ENCODE measurements around the gene ZBTB40. TPM values are rescaled to one million over a fixed set of nuclear protein-coding genes. Genes with fewer than 3 reads are reported as not detected.

Gene ZBTB40
- total and polyA plus RNA-seq, 8 donors = 2.1 to 39.3 (median 14.0) TPM

DNA sequence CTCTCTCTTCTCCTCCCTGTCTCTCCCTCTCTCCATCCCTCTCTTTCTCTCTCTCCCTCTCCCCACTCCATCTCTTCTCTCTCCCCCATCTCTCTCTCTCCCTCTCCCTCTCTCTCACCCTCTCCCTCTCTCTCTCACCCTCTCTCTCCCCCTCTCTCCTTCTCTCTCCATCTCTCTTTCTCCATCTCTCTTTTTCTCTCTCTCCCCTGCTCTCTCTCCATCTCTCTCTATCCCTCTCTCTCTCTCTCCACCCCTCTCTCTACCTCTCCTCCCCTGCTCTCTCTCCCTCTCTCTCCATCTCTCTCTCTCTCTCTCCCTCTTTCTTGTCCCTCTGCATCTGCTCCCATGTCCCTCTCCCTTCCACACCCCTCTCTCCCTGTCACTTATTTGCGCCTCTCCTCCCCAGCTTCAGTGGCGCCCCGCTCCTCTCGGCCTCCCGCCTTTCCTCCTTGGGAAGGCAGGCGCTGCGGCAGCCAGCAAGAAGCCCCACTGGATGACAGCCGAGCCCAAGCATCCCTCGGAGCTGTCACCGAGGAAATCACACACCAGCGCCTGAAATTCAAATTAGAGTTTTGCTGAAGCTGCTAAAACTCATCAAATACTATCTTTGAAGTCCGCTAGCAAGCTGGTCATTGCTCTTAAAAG is 96.3 kb downstream of the ZBTB40 start:
- TF ChIP-seq POLR2A (IDR thresholded peaks at IDR 0.05) (no peak), EP300 (IDR thresholded peaks at IDR 0.05) (no peak), POLR2AphosphoS5 (IDR thresholded peaks at IDR 0.05) (no peak)
- TF ChIP-seq, protein P1, sequence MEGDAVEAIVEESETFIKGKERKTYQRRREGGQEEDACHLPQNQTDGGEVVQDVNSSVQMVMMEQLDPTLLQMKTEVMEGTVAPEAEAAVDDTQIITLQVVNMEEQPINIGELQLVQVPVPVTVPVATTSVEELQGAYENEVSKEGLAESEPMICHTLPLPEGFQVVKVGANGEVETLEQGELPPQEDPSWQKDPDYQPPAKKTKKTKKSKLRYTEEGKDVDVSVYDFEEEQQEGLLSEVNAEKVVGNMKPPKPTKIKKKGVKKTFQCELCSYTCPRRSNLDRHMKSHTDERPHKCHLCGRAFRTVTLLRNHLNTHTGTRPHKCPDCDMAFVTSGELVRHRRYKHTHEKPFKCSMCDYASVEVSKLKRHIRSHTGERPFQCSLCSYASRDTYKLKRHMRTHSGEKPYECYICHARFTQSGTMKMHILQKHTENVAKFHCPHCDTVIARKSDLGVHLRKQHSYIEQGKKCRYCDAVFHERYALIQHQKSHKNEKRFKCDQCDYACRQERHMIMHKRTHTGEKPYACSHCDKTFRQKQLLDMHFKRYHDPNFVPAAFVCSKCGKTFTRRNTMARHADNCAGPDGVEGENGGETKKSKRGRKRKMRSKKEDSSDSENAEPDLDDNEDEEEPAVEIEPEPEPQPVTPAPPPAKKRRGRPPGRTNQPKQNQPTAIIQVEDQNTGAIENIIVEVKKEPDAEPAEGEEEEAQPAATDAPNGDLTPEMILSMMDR (IDR thresholded peaks at IDR 0.05) = no peak
- Histone ChIP-seq H3K36me3 (no peaks in the 10 kb centered on the region), H3K27ac (no peak overlapping the region), H3K27me3 (peaks cover 0 to 94% (median 28%) of the 10 kb centered on the region in 3 donors), H3K4me3 (no peak overlapping the region), H3K4me1 (no peaks in the 10 kb centered on the region), H3K9me3 (no peaks in the 10 kb centered on the region)
- 15 to 23% (median 20%) methylated on average over 12 of the region's 12 CpGs for WGBS, 5 donors
- intact Hi-C loops (cut with DNase I; ENCODE audit: low total_unique reads) = no loop called here
- DNase-seq = no peak

DNA sequence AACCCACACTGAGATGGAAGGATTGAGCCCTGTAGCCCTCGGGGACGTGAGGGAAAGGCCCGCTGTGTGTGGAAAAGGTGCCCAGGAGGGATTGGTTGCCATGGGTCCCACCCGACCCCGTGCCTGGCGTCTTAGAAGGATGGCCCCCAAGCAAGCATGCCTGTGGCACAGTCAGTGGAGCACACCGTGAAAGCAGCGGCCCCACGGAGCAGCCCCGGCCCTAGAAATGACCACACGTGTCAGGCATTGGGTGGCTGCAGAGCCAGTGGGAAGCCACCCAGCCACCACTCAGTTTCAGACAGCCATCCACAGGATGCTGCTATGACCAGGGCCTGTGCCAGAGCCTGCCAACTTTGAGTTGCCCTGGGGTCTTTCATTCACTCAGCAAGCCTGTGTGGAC is 98.4 kb downstream of the ZBTB40 start:
- H3K4me3 ChIP-seq = no peak overlapping the region
- 71 to 83% (median 72%) methylated on average over 6 to 11 of the region's 11 CpGs for WGBS, 5 donors
- no peaks in the 10 kb centered on the region for H3K36me3 ChIP-seq
- peaks cover 0 to 97% (median 41%) of the 10 kb centered on the region in 3 donors for H3K27me3 ChIP-seq
- DNase-seq = no peak
- H3K9me3 ChIP-seq = no peaks in the 10 kb centered on the region
- H3K27ac ChIP-seq = no peak overlapping the region
- intact Hi-C loops (cut with DNase I; ENCODE audit: low total_unique reads) = no loop called here
- no peak for TF ChIP-seq POLR2AphosphoS5 (IDR thresholded peaks at IDR 0.05)
- no peak for TF ChIP-seq EP300 (IDR thresholded peaks at IDR 0.05)
- TF ChIP-seq, protein P1 (IDR thresholded peaks at IDR 0.05) = no peak
- H3K4me1 ChIP-seq = no peaks in the 10 kb centered on the region

DNA sequence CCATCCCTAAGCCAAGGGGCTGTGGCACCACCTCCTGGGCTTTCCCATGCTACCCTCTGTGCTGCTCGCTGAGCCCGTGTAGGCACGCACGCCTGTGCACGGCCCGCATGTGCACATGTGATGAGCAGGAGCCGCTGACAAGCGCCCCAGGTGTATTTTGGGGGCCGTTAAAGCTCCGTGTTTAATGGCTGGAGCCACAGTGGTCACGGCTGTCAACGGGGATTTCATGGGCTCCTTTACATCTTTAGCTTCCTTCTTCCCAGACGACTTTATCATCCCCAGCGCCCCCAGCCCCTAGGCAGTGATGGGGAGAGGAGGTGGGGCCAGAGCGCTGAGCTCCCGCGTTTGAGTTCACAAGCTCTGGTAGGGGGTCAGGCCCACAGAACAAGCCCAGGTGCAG is 99.9 kb downstream of the ZBTB40 start:
- no peaks in the 10 kb centered on the region for H3K9me3 ChIP-seq
- no peak overlapping the region for H3K27ac ChIP-seq
- intact Hi-C loops (cut with DNase I; ENCODE audit: low total_unique reads) = no loop called here
- DNase-seq = no peak
- no peaks in the 10 kb centered on the region for H3K36me3 ChIP-seq
- no peak overlapping the region for H3K4me3 ChIP-seq
- WGBS, 5 donors = 64 to 72% (median 70%) methylated on average over 14 to 17 of the region's 17 CpGs
- H3K27me3 ChIP-seq = peaks cover 0 to 98% (median 48%) of the 10 kb centered on the region in 3 donors
- H3K4me1 ChIP-seq = peaks cover 0 to 5% (median 3%) of the 10 kb centered on the region in 4 donors
- TF ChIP-seq POLR2AphosphoS5 (IDR thresholded peaks at IDR 0.05) (no peak), EP300 (IDR thresholded peaks at IDR 0.05) (no peak)

DNA sequence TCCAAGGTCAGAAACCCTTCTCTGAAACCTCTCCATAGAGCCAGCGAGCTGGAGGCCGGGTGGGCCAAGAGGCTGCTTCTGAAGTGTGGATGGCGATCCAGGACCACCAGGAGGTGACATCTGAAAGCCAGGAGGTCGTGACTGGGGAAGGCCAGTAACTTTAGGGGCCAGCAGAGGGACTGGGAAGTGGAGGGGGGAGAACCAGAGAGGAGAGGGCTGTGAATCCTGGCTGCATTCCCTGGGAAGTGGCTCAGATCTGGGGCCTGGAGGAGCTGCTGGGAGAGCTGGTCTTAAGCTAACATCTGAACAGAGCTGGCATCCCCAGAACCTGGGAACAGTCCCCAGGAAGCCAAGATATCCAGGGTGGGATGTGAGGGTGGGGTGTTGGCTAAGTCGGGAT is 100.4 kb downstream of the ZBTB40 start:
- Histone ChIP-seq H3K27me3 (peaks cover 0 to 98% (median 48%) of the 10 kb centered on the region in 3 donors), H3K4me3 (no peak overlapping the region), H3K36me3 (no peaks in the 10 kb centered on the region), H3K27ac (no peak overlapping the region), H3K9me3 (no peaks in the 10 kb centered on the region), H3K4me1 (peaks cover 0 to 9% (median 4%) of the 10 kb centered on the region in 4 donors)
- 25 to 56% (median 45%) methylated on average over 2 to 5 of the region's 5 CpGs for WGBS, 5 donors
- no peak for DNase-seq
- intact Hi-C loops (cut with DNase I; ENCODE audit: low total_unique reads) = no loop called here
- TF ChIP-seq EP300 (IDR thresholded peaks at IDR 0.05) (no peak), POLR2A (IDR thresholded peaks at IDR 0.05) (no peak), POLR2AphosphoS5 (IDR thresholded peaks at IDR 0.05) (no peak)
- TF ChIP-seq, protein P1 (IDR thresholded peaks at IDR 0.05) = no peak
